ENCODE measurements around the gene ZNF180.

Gene ZNF180

DNA sequence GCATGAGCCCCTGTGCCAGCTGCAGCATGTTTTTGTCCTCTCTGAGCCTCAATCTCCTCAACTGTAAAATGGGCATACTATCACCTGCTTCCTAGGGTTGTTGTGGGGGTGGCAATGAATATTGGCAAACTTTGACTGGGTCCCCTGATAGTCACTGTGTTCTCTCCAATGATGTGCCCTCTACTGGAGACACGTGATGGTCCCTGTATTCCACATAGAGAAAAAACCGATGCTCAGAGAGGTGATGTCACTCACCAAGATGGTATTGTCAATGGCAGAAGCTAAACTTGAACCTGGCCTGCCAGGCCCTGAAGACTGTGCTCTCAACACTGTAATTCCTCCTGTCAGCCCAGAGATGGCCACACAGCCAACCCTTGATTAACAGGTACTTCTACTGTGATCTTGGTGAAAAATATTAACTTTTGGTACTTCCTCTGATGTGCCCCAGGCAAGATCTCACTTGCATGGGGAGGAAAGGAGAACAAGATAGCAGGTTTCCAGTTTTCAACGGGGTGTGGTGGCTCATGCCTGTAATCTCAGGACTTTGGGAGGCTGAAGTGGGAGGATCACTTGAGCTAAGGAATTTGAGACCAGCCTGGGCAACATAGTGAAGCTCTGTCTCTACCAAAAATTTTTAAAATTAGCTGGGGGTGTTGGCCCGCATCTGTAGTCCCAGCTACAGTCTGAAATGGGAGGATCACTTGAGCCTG, 25.6 kb upstream of the ZNF180 start:
- DNase-seq (ENCODE audit: extremely low read depth, low read depth) = no peak
- H3K4me3 ChIP-seq (replicated peaks; ENCODE audit: low read depth, low read length) = no peak overlapping the region
- TF ChIP-seq, protein P1, sequence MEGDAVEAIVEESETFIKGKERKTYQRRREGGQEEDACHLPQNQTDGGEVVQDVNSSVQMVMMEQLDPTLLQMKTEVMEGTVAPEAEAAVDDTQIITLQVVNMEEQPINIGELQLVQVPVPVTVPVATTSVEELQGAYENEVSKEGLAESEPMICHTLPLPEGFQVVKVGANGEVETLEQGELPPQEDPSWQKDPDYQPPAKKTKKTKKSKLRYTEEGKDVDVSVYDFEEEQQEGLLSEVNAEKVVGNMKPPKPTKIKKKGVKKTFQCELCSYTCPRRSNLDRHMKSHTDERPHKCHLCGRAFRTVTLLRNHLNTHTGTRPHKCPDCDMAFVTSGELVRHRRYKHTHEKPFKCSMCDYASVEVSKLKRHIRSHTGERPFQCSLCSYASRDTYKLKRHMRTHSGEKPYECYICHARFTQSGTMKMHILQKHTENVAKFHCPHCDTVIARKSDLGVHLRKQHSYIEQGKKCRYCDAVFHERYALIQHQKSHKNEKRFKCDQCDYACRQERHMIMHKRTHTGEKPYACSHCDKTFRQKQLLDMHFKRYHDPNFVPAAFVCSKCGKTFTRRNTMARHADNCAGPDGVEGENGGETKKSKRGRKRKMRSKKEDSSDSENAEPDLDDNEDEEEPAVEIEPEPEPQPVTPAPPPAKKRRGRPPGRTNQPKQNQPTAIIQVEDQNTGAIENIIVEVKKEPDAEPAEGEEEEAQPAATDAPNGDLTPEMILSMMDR (IDR thresholded peaks at IDR 0.05; ENCODE audit: low read depth, low read length, missing control alignments) = no peak

DNA sequence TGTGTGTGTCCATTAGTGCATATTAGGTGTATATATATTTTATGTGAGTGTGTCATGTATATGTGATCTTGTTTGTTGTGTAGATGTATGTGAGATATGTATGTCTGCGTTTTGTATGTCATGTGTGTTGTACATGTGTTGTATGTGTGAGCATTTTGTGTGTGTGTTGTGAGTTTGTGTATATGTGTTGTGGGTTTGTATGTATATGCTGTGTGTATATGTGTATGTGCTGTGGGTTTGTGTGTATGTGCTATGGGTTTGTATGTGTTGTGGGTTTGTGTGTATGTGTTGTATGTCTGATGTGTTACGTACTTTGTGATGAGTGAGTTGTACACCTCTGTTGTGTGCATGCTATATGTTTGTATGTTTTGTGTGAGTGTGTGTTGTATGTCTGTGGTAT, 21.0 kb upstream of the ZNF180 start:
- DNase-seq (ENCODE audit: extremely low read depth, low read depth) = no peak
- TF ChIP-seq, protein P1 (IDR thresholded peaks at IDR 0.05; ENCODE audit: low read depth, low read length, missing control alignments) = no peak
- no peak overlapping the region for H3K4me3 ChIP-seq (replicated peaks; ENCODE audit: low read depth, low read length)

DNA sequence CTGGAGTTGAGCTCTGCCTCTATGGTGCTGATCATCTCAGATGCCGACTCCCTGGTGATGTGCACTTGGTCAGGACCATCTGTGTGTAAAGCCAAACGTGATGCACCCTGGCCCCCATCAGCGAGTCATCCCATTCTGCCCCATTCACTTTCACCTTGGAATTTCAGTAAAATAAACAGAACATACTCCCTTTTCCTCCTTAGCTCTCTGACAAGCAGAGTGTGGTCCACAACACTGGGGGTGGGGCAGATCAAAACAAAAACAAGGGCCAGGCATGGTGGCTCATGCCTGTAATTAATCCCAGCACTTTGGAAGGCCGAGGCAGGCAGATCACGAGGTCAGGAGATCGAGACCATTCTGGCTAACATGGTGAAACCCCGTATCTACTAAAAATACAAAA, 16.8 kb upstream of the ZNF180 start:
- TF ChIP-seq, protein P1 (IDR thresholded peaks at IDR 0.05; ENCODE audit: low read depth, low read length, missing control alignments) = no peak
- no peak for DNase-seq (ENCODE audit: extremely low read depth, low read depth)
- no peak overlapping the region for H3K4me3 ChIP-seq (replicated peaks; ENCODE audit: low read depth, low read length)

DNA sequence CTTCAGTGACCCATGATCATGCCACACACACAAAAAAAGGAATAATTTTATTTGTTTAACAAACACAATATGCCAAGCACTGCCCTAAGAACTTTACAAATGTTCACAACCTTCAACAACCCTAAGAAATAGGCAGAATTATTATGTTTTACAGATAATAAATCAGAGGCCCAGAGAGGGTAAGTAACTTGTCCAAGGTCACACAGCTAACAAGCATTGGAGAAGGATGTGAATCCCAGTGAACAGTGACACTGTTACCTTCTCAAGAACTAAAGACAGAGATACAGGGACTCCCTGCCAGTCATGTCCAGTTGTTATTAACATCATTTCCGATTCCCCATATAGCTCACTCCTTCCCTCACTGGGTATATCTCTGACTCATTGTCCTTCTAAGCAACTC, 15.6 kb upstream of the ZNF180 start:
- no peak overlapping the region for H3K4me3 ChIP-seq (replicated peaks; ENCODE audit: low read depth, low read length)
- DNase-seq (ENCODE audit: extremely low read depth, low read depth) = no peak
- TF ChIP-seq, protein P1 (IDR thresholded peaks at IDR 0.05; ENCODE audit: low read depth, low read length, missing control alignments) = no peak

DNA sequence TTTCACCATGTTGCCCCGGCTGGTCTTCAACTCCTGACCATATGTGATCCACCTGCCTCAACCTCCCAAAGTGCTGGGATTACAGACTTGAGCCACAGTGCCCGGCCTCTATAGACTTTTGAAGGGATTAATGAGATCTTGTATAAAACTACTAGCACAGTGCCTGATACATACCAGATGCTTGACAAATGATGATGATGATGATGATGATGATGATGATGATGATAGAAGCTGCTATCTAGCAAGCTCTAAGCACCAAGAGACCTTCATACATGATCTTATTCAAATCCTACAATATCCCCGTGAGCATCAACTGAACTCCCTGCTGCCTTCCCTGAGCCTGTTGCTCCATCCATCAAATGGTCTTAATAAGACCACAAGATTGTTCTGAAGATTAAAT, 14.7 kb upstream of the ZNF180 start:
- DNase-seq (ENCODE audit: extremely low read depth, low read depth) = no peak
- no peak overlapping the region for H3K4me3 ChIP-seq (replicated peaks; ENCODE audit: low read depth, low read length)
- TF ChIP-seq, protein P1 (IDR thresholded peaks at IDR 0.05; ENCODE audit: low read depth, low read length, missing control alignments) = no peak

DNA sequence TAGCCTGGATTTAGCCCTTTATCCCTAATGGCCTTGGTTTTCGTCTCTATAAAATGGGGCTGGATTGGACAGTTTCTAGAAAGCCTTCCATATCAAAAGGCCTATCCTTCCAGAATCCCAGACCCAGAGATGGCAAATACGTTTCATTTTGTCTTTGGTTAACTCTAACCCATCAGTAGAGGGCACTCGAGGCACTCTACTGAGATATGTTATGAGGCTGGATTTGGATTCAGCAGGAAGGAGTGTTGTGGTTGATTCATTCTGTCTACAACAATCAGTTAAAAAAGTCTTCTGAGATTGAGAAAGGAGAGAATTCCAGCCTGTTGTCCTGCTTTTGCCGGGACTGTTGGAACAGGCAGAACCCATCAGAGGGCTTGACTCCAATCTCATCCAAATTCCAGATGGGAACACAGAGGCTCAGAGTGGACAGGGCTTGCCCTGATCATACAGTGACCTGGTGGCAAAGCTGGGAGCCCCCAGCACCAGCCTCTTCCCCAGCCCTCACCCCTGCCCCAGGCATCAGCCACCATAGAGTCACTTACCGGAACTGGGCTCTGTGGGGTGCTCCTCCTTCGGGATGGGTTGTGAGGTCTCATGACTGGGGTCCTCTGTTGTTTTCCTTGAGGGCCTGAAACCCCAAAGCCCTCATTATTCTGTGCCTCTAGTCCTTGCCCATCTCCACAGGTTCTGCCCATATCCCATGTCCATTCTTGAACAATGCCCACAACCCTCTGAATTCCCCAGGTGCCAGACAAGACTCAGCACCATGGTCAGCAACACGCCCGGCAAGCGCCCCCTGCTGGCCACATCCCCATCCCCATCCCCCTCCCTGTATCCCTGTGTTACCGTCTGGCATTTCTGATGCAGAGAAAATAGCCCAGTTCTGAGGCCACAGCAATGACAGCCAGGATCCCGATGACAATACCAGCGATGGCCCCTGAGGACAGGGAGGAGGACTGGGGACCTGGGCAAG, 12.3 kb upstream of the ZNF180 start:
- no peak overlapping the region for H3K4me3 ChIP-seq (replicated peaks; ENCODE audit: low read depth, low read length)
- DNase-seq (ENCODE audit: extremely low read depth, low read depth) = no peak
- TF ChIP-seq, protein P1 (IDR thresholded peaks at IDR 0.05; ENCODE audit: low read depth, low read length, missing control alignments) = peak; percentile 73

All from HFF-Myc (cell line).